RWPE1 (cell line): ENCODE results near the gene TMEM135.

Experiments
- CTCF ChIA-PET: fragments of 350-600 bp; sonication (Branson Sonifier 250); formaldehyde crosslinking; extraction: SDS; loops from one replicate; lab custom pipeline; 2021; lab: Yijun Ruan, JAX
- POLR2A ChIA-PET: fragments of 400-600 bp; formaldehyde crosslinking; extraction: SDS; loops from one replicate; lab custom pipeline; 2020; ENCODE audit warnings: antibody characterized with exemption; ENCODE audit not compliant: low non-redundant PET; lab: Yijun Ruan, JAX
- DNase-seq: peaks from one replicate; pipeline ENCODE4 v3.0.0; 2012; ENCODE audit warnings: low spot score
- H3K27ac ChIP-seq: fragments of 450-650 bp; 2 replicates; pipeline ENCODE4 v1.5.1; 2017
- CTCF ChIP-seq: fragments of 450-650 bp; conservative IDR thresholded peaks from 2 replicates; pipeline ENCODE4 v1.5.1; 2017; ENCODE audit warnings: low read depth, mild to moderate bottlenecking

The TMEM135 gene

GRCh38 chr11:87059596-87060390, 22.1 kb downstream of the TMEM135 start:
- no peak for DNase-seq
- TF ChIP-seq CTCF: no peak
- ChIA-PET CTCF (no interaction called here), POLR2A (no interaction called here)
- no peak overlapping the region for H3K27ac ChIP-seq

GRCh38 chr11:87061766-87062165, 24.0 kb downstream of the TMEM135 start:
- no peak for TF ChIP-seq CTCF
- CTCF ChIA-PET: no interaction called here
- DNase-seq: no peak

GRCh38 chr11:87063982-87064381, 26.2 kb downstream of the TMEM135 start:
- ChIA-PET CTCF (no interaction called here), POLR2A (no interaction called here)
- TF ChIP-seq CTCF: no peak
- DNase-seq: no peak
- H3K27ac ChIP-seq: no peak overlapping the region

More at GRCh38 chr11:87061766-87062165, 24.0 kb downstream of the TMEM135 start:
- POLR2A ChIA-PET: no interaction called here
- no peak overlapping the region for H3K27ac ChIP-seq

- H3K27ac ChIP-seq: no peak overlapping the region
- DNase-seq: no peak
- no peak for TF ChIP-seq CTCF
- ChIA-PET POLR2A (no interaction called here), CTCF (no interaction called here)
Observed at GRCh38 chr11:87072787-87073186, 35.1 kb downstream of the TMEM135 start.

- CTCF ChIA-PET: no interaction called here
- no peak for TF ChIP-seq CTCF
- no peak overlapping the region for H3K27ac ChIP-seq
Observed at GRCh38 chr11:87076260-87076783, 38.6 kb downstream of the TMEM135 start.

GRCh38 chr11:87076874-87077429, 39.2 kb downstream of the TMEM135 start:
- CTCF ChIA-PET: no interaction called here
- H3K27ac ChIP-seq: no peak overlapping the region
- TF ChIP-seq CTCF: no peak
- no peak for DNase-seq
- POLR2A ChIA-PET: no interaction called here

More at GRCh38 chr11:87076260-87076783, 38.6 kb downstream of the TMEM135 start:
- POLR2A ChIA-PET: no interaction called here
- no peak for DNase-seq
